ENCODE results near the gene GPR158.
"Not testable (repeated sequence)": the region's sequence is repeated elsewhere in the genome, so short reads cannot be mapped to it uniquely, and the experiment has no call there.

The GPR158 gene

DNA sequence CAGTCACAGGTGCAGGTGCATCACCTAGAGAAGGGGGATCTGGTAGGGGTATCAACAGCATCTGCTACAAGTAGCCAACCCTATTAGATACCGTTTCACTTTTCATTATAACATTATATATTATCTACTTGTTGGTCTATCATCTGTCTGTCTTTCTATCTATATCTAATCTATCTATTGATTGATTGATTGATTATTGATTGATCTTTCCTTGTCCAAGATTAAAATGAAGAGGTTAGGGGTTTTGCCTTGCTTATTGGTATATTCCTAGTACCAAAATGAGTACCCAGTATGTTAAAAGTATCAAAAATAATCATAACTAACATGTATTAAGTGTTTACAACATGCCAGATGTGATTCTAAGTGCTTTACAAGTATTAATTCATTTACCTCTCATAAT, 121.5 kb downstream of the GPR158 start:
- no peak for DNase-seq (ENCODE audit: low read depth in 2 of 2)

DNA sequence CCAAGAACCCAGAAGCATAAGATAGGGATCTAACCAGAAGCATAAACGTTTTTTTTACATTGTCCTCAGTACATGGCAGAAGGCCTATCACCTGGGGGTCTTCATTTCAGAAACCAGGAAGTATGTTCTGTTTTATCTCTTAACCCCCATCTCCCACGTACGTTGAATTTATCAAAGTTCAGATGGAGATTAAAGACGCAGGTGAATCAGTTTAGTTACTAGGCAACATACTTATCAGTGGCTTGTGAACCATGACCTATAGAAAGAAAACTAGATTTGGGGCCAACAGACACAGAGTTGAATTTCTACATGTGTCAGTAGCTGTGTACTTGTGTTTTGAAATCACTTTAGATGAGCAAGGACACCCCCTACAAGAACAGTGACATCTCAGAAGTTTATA, 122.7 kb downstream of the GPR158 start:
- DNase-seq (ENCODE audit: low read depth in 2 of 2): no peak

DNA sequence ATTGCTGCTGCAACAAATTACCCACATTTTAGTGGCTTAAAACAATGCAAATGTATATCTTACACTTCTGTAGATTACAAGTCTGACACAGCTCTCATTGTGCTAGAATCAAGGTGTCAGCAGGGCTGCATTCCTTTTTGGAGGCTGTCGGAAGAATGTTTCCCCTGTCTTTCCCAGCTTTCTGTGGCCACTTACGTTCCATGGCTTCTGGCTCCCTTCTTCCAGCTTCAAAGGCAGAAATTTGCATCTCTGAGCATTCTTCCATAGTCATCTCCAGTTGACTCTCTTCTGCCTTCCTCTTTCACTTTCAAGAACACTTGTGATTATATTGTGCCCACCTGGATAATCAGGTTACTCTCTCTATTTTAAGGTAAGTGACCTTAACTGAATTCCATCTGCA, 125.3 kb downstream of the GPR158 start:
- DNase-seq (ENCODE audit: low read depth in 2 of 2): no peak

DNA sequence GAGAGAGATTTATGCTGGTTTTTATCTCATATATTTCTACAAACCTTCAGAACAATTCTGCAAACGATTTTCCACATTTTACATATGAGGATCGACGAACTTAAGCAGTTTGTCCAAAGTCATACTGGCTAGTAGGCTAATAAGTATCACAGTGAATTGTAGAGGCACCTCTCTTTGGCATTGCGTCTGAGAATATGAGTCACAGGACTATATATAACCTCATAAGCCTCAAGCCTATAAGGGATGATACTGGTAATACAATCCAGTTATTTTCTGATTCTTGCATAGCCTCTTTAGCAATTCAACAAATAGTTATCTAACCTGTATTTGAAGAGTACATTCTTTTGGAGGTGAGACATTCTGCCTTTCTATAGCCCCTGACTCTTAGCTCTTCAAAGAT, 129.8 kb downstream of the GPR158 start:
- no peak for DNase-seq (ENCODE audit: low read depth in 2 of 2)

DNA sequence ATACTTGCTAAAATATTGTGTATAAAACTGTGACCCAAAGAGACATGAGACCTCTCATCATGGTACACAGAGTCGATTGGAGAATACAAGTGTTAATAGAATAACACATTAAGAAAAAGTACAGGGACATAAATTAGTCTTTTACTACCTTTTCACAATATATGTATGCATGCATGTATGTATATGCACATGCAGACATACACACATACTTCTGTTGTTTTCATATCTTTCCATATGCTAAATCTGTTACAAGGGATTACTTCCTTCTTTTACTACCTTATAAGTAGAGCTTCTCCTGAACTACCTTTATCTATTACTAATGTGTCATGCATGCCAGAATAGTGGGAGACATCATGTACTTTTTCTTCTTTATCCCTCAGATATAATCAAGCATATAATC, 131.6 kb downstream of the GPR158 start:
- no peak for DNase-seq (ENCODE audit: low read depth in 2 of 2)

DNA sequence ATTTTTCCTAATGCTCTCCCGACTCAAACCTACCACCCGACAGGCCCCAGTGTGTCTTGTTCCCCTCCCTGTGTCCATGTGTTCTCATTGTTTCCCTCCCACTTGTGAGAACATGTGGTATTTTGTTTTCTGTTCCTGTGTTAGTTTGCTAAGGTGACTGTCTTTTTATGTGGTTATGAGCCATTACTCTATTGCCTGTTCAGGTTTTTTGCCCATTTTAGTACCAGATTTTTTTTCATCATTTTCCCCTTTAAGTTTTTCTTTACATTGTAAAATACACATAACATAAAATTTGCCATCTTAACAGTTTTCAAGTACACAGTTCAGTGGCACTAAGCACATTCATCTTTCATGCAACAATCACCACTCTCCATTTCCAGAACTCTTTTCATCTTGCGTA, 133.5 kb downstream of the GPR158 start:
- DNase-seq (ENCODE audit: low read depth in 2 of 2): no peak

DNA sequence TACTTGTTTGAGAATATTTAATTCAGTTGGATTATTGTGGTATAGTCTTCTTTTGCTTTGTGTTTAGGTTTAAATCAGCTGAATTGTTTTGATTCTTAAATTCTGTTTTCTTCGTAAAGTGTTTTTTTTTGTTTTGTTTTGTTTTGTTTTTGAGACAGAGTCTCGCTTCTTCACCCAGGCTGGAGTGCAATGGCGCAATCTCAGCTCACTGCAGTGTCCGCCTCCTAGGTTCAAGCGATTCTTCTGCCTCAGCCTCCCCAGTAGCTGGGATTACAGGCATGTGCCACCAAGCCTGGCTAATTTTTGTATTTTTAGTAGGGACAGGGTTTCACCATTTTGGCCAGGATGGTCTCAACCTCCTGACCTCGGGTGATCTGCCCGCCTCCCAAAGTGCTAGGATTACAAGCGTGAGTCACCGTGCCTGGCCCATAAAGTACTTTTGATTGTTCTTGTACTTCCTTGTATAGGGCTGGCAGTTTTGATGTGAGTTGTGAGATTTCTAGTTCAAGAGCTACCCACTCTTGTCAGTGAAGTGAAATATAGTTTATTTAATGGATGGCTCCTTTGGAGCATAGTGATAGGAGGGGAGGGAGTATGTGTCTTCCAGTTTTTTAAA, 142.9 kb downstream of the GPR158 start:
- DNase-seq (ENCODE audit: low read depth in 2 of 2): not testable (repeated sequence)

DNA sequence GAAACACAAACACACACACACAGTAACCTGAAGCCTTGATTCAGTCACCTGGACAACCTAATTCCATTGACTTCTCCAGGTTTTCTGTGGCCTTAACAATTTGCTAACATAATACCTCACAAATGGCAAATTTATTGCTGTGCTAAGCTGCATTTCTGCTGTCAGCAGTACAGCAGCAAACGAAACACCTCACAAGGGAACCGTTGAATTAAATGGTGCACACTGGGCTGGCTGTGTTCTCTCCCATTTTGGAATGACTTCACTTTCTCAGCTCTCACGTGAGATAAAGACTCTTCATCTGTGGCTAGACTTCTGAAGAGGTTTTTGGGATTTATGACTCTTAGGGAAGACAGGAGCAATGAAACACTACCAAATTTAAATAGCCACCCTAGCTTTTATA, 152.5 kb downstream of the GPR158 start:
- DNase-seq (ENCODE audit: low read depth in 2 of 2): no peak

DNA sequence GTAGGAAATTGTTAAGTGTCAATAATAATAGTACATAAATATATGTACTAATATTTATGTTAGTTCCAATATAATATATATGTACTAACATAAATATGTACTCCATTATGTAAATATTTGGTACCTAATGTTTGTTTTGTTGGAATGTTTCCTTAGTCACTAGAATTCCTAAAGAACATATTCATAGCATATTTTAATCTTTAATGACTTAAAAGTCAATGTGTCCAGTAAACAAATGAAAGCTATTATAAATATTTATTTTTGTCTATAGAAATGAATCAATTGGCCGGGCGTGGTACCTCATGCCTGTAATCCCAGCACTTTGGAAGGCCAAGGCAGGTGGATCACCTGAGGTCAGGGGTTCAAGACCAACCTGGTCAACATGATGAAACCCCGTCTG, 153.6 kb downstream of the GPR158 start:
- DNase-seq (ENCODE audit: low read depth in 2 of 2): no peak

DNA sequence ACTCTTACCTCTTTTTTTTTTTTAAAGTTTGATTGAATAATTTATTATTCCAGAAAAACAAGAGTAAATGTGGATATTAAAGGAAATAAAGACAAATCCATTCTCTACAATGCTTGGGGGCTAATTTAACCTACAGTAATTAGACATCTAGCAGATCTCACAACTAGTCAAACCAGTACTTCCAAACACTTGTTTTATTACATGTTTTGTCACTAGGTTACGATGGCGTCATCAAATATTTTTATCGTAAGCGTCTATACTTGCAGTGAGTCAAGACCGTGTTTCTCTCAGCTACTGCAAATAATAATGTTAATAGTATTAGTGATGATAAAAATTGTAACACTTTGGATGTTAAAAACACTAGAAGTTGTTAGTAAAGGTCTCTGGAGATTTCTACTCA, 154.8 kb downstream of the GPR158 start:
- DNase-seq (ENCODE audit: low read depth in 2 of 2): not testable (repeated sequence)

DNA sequence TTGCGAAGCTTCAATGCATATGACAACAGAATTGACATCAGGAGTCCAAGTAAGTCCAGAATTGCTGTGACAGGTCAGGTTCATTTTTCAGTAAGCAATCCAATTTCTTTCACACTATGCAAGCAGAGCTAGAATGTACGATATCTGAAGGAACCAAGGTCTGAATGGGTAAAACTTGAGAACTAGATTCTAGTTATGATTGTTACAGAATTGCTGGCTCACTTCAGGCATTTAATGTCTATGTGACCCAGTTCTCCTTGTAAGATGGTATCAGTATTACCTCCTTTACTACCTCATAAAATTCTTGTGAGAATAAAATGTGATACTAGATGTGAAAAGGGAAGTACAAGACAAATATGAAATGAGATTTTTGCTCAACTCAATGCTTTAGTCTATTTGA, 159.6 kb downstream of the GPR158 start:
- DNase-seq (ENCODE audit: low read depth in 2 of 2): no peak

DNA sequence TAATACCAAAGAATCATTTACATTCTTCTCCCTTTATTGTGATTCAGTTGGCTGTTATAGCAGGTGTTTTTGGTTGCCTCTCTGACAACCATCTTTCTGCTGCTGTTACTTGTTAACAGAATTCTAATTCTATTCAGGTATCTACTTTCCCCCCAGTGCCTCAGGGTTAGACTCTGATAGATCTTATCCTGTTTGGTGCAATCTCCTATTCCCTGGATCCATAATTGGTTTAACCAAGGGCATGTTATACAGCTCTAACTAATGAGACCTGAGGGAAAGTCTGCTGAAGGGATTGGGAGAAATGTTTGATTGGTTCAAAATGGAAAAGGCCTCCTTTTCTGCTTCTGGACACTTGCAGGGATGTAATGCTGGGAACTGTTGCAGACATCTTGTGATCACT, 161.5 kb downstream of the GPR158 start:
- no peak for DNase-seq (ENCODE audit: low read depth in 2 of 2)

DNA sequence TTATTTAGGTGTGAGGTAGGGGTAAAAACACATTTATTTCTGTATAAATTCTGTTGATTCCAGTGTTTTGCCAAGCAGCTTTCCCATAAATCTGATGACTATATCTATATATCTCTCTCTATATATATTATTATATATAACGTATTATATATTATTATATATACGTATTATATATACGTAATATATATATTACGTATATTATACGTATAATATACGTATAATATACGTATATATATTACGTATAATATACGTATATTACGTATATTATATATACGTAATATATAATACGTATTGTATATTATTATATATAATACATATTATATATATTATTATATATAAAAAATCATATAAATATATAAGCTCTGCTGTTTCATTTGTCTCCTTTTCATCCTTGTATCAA, 163.5 kb downstream of the GPR158 start:
- DNase-seq (ENCODE audit: low read depth in 2 of 2): no peak

DNA sequence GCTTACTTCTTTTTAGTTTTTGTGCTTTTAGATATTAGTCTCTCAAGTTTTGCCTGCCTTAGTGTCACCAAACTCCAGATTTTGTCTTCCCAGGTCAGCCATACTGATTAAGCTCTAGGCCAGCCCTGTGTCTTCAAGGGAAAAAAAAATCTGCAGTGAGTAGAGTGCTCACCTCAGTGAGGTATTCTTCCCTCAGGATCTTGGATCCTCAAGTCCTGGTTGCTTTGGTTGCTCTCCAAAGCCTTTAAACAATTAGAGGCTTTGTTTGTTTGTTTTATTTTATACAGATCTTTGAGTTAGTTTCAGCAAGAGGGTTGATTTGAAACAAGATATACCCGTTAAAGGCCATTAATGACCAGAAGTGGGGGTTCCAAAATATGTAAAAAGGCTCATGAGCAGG, 165.2 kb downstream of the GPR158 start:
- DNase-seq (ENCODE audit: low read depth in 2 of 2): no peak

DNA sequence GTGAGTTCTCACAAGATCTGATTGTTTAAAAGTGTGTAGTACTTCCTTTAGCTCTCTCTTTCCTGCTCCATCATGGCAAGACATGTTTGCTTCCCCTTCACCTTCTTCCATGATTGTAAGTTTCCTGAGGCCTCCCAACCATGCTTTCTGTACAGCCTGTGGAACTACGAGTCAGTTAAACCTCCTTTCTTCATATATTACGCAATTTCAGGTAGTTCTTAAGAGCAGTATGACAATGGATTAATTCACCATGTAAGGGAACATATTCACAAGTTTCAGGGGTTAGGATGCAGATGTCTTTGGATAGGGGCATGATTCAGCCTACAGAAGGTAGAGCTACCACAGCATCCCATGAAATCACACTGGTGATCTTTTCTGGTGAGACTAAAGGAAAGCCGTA, 174.7 kb downstream of the GPR158 start:
- DNase-seq (ENCODE audit: low read depth in 2 of 2): no peak

DNA sequence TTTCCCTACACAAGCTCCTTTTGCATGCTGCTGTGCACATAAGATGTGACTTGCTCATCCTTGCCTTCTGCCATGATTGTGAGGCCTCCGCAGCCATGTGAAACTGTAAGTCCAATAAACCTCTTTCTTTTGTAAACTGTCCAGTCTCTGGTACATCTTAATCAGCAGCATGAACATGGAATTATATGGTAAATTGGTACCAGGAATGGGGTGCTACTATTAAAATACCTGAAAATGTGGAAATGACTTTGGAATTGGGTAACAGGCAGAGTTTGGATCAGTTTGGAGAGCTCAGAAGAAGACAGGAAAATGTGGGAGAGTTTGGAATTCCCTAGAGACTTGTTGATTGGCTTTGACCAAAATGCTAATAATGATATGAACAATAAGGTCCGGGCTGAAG, 181.8 kb downstream of the GPR158 start:
- no peak for DNase-seq (ENCODE audit: low read depth in 2 of 2)

DNA sequence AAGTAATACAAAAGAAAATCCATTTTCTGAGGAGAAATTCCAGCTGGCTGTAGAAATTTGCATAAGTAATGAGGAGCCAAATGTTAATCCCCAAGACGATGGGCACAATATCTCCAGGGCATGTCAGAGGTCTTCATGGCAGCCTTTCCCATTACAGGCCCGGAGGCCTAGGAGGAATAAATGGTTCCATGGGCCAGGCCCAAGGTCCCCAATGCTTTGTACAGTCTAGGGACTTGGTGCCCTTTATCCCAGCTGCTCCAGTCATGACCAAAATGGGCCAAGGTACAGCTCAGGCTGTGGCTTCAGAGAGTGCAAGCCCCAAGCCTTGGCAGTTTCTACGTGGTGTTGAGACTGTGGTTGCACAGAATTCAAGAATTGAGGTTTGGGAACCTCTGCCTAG, 182.5 kb downstream of the GPR158 start:
- DNase-seq (ENCODE audit: low read depth in 2 of 2): no peak

DNA sequence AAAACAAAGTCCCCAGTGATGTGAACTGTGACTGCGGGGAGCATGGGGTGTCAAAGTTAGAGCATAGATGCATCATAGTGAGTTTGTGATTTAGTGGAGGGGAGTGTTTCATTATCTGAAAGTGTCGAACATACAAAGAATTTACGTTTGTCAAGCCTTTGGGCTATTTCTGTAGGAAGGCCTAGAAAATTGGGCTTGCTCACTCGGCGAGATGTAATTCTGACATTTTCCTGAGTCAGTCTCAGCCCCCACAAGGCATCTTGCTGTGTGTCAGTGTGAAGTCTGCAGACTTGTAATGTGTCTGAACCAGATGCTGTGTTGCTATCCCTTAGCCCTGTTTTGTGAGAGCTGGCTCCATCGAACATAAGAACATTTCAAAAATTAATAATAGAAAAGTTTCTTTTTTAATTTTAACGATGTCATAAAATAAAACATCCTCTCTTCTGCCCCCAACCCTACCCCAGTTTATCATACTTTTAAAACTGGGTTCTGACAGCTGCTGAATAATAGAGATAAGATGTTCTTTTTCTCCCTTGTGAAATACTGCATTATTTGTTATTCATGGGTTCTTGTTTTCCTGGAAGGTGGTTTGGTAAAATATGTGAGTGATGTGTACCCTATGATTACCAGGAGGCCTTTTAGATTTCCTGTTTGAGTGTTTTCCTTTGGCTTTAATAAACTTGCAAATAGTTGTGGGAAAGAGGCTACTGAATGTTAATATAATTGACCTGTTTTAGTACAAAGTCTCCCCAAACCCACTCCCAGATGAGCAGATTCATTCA, 207.4 kb downstream of the GPR158 start:
- DNase-seq (ENCODE audit: low read depth in 2 of 2): no peak

DNA sequence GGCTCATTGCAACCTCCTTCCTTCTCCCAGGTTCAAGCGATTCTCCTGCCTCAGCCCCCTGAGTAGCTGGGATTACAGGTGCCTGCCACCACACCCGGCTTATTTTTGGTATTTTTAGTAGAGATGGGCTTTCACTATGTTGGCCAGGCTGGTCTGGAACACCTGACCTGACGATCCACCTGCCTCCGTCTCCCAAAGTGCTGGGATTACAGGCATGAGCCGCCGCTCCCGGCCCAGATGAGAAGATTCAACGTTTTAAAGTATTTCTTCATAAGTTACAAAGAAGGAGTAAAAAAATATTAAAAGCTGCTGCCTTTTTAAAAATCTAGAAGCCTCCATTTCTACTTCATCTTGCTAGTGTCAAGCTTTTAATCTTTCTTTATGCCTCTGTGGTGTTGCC, 208.1 kb downstream of the GPR158 start:
- not testable (repeated sequence) for DNase-seq (ENCODE audit: low read depth in 2 of 2)

DNA sequence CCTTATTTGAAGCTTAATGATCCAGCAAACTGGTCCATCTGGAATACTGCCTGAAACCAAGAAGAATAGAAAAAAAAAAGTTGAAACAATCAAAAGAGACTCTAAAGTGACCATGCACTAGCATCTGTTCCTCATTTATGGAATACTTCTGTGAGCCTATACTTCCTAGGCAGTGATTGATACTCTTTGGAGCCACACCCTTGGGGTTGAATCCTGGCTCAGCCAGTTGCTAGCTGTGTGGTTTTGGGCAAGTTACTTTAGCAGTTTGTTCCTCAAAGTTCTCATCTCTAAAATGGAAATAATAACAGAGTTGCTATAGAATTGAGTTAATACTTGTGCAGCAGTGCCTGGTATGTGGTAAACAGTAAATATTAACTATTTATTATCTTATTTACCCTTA, 208.9 kb downstream of the GPR158 start:
- no peak for DNase-seq (ENCODE audit: low read depth in 2 of 2)

DNA sequence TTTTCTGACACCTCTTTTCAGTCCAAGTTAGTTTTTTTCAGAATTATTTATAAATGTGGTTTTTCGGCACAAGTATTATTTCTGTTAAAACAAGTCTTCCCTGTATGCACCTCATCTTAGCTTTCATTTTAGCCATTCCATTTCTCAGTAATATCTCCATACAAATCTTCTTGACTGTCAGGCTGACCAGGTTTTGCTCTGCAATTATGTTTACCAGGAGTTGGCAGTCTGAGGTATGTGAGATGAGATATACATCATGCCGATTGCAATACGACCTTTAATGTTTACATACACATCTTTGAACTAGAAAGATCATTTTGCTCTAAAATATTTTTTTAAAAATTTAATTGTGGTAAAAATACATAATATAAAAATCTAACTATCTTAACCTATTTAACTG, 209.8 kb downstream of the GPR158 start:
- no peak for DNase-seq (ENCODE audit: low read depth in 2 of 2)

DNA sequence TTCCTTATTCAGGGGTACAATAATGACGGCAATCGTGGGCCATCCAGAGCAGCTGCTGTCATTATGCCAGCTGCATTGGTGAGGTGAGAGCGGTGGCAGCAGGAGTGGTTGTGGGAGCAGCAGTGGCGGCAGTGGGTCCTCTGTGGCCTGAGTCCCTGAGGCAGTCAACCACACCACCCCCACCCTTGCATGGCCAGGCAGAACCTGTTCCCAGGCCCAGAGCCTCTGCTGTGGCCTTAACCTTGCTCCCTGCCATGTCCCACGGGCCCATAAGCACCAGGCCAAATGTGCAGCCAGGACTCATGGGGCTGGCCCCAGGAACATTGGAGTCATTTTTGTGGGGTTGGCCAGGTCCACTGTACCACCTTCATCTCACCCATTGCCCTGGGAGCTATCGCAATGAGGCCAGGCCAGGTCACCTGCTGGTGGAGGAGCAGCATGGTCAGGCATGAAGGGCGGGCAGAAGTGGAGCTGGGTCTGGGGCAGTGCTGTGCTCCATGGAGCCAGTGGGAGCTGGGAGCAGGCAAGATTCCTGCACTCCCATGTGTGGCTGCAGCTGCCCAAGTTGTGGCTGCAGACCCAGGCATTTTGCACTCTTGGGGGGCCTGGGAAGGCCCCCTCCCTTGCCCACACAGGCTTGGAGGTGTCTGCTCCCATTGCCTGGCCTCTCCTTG, 213.5 kb downstream of the GPR158 start:
- DNase-seq (ENCODE audit: low read depth in 2 of 2): no peak

DNA sequence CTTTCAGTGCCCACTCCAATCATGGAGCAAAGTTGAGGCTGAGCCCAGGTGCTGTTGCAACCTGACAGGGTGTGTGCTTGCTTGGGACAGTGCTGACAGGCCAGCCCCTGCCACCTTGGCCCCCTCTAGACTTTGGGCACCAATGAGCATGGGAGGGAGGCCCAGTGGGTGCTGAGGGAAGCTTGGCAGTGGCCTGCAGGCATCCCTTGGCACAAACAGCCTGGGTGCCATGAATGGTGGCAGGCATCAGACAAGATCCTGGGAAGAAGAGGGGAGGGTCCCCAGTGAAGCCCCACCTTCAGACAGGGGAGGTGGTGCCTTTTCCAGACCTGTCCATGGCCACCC, 214.0 kb downstream of the GPR158 start:
- no peak for DNase-seq (ENCODE audit: low read depth in 2 of 2)

Data from activated CD4-positive, alpha-beta T cell treated with anti-CD3 and anti-CD28 coated beads for 24 hours (primary cell).